ENCODE data around the gene C1QTNF6. TPM values are rescaled to one million over a fixed set of nuclear protein-coding genes. Genes with fewer than 3 reads are reported as not detected.
A peak's percentile ranks its signal among the peaks of the same experiment; 100 is the strongest.

The C1QTNF6 gene
- total and polyA plus RNA-seq, 2 experiments from 2014 or later = 1.7 to 2.3 TPM

DNA sequence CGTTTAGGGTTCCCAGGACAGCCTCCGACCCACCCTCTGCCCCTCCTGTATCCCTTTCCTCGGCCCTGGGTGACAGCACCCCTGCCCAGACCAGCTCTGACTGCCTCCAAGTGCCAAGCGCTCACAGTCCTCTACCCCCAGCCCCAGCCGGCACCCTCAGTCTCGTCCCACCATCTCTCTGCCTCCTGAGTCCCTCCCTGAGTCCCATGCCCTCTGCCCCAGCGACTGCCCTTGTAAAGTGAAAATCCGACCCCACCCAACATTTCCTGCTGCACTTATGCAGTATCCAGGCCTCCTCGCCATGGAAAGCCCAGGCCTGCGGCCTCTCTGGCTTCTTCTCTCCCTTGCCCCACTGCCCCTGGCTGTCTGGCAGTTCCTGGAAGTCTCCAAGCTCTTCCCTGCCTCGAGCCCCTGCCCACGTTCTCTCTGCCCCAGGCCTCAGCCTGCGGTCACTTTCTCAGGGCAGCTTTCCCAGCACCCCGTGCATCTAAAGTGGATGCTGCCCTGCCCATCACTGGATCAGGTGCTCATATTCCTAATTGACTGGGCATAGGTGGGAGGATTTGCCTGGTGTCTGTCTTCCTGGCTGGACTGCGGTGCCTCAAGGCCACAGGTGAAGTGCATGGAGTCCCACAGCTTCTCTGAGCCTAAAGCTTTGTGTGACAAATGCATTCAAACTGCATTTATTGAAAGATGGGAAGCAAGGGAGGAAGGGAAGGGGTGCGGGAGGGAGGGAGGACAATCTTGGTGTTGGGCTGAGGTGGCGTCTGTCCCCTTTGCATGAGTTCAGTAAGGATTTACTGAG lies 20.7 kb downstream of the C1QTNF6 start (continued):
- TF ChIP-seq ZNF462 (CRISPR knock-in tag; IDR thresholded peaks at IDR 0.05) (no peak), ZNF331 (CRISPR knock-in tag; IDR thresholded peaks at IDR 0.05; ENCODE audit: low read depth) (no peak)

- no peaks in the 10 kb centered on the region for H3F3A ChIP-seq (replicated peaks; ENCODE audit: low read depth)
- no peaks in the 10 kb centered on the region for H3K9me3 Mint-ChIP-seq
- no peak overlapping the region for H3K27ac Mint-ChIP-seq
- no peak overlapping the region for H3K4me2 ChIP-seq
- H3K36me3 Mint-ChIP-seq (ENCODE audit: low read depth) = no peaks in the 10 kb centered on the region
- no peaks in the 10 kb centered on the region for H4K20me1 ChIP-seq (replicated peaks; ENCODE audit: insufficient read depth)
- no peaks in the 10 kb centered on the region for H3K79me2 ChIP-seq (replicated peaks; ENCODE audit: insufficient read depth)
- H3K4me1 Mint-ChIP-seq = peaks cover 26% of the 10 kb centered on the region
- no peak overlapping the region for H3K4me3 Mint-ChIP-seq
- H3K4me1 ChIP-seq (ENCODE audit: insufficient read depth) = peaks cover under 1% of the 10 kb centered on the region
- TF ChIP-seq EZH2 (IDR thresholded peaks at IDR 0.05; ENCODE audit: low read depth, unreplicated experiment) (no peak), JUNB (IDR thresholded peaks at IDR 0.05; ENCODE audit: unreplicated experiment) (no peak), REST (IDR thresholded peaks at IDR 0.05; ENCODE audit: unreplicated experiment) (no peak)
- TF ChIP-seq, protein P1, sequence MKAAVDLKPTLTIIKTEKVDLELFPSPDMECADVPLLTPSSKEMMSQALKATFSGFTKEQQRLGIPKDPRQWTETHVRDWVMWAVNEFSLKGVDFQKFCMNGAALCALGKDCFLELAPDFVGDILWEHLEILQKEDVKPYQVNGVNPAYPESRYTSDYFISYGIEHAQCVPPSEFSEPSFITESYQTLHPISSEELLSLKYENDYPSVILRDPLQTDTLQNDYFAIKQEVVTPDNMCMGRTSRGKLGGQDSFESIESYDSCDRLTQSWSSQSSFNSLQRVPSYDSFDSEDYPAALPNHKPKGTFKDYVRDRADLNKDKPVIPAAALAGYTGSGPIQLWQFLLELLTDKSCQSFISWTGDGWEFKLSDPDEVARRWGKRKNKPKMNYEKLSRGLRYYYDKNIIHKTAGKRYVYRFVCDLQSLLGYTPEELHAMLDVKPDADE (IDR thresholded peaks at IDR 0.05) = no peak
- TF ChIP-seq, protein P2, sequence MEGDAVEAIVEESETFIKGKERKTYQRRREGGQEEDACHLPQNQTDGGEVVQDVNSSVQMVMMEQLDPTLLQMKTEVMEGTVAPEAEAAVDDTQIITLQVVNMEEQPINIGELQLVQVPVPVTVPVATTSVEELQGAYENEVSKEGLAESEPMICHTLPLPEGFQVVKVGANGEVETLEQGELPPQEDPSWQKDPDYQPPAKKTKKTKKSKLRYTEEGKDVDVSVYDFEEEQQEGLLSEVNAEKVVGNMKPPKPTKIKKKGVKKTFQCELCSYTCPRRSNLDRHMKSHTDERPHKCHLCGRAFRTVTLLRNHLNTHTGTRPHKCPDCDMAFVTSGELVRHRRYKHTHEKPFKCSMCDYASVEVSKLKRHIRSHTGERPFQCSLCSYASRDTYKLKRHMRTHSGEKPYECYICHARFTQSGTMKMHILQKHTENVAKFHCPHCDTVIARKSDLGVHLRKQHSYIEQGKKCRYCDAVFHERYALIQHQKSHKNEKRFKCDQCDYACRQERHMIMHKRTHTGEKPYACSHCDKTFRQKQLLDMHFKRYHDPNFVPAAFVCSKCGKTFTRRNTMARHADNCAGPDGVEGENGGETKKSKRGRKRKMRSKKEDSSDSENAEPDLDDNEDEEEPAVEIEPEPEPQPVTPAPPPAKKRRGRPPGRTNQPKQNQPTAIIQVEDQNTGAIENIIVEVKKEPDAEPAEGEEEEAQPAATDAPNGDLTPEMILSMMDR (conservative IDR thresholded peaks at IDR 0.05; ENCODE audit: low read depth in 2 of 2) = peak in 1 of 2 experiments; percentile 89; a peak in 3 of 4 replicates
- H3K4me3 ChIP-seq = no peak overlapping the region
- H3K9me2 ChIP-seq (ENCODE audit: insufficient read depth) = no peaks in the 10 kb centered on the region
- H3K36me3 ChIP-seq (ENCODE audit: insufficient read depth) = no peaks in the 10 kb centered on the region
- 0 out of 2 replicates have a peak overlapping the region, but pooled peaks have one; percentile 79 for H2AFZ ChIP-seq
- H3K27ac ChIP-seq (ENCODE audit: low read depth) = no peak overlapping the region
- H3K27me3 Mint-ChIP-seq (ENCODE audit: insufficient read depth, low read depth, poor library complexity) = peaks cover 13% of the 10 kb centered on the region
- DNase-seq (ENCODE audit: low spot score) (peak; percentile 84), ATAC-seq (peak; percentile 92)
- no peaks in the 10 kb centered on the region for H3K27me3 ChIP-seq (ENCODE audit: insufficient read depth)
Observed at GRCh38 chr22:37166675-37167066, 21.4 kb downstream of the C1QTNF6 start.
